ENCODE measurements around the gene PDE7B. TPM values are rescaled to one million over a fixed set of nuclear protein-coding genes. Genes with fewer than 3 reads are reported as not detected.

The PDE7B gene
- total and polyA plus RNA-seq, 2 donors (not counting 1 experiment from before 2014, with no cell fraction given): 7.9 to 21.5 TPM

DNA sequence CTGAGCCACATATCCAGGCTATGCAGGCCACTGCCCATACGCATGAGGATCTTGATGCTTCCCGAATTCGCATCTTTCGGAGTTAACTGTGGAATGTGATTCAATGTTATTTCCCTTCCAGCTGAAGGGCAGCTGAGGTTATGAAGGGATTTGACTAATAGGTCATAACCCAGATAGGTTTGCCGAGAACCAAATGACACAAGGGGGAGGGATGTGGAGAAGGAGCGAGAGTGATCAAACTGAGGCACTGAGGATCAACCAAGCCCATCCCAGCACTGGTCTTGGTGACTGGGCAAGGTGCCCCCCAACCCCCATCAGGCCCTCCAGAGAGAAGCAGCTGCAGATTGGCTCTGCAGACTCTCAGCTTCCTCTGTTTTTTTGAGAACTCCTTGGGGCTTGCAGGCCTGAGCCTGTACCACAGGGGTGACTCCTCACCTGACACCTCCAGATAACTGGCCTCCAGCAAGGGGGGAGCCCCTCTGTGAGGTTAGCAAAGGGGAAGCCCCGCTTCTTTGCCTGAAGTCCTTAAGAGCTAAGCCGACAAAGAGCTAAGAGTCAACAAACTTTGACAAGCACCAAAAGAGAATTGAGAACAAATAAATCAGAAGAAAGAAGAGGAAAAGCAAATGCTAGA is 185.9 kb downstream of the PDE7B start:
- TF ChIP-seq EZH2 (IDR thresholded peaks at IDR 0.05; ENCODE audit: low read length, missing control alignments) (no peak), CTCF (conservative IDR thresholded peaks at IDR 0.05 in 1 of 2, IDR thresholded peaks at IDR 0.05 in 1 of 2; ENCODE audit: low read depth in 1 of 2, low read length in 2 of 2) (no peak)
- Histone ChIP-seq H3K79me2 (ENCODE audit: control insufficient read depth, insufficient read depth, low read length) (peaks cover 35% of the 10 kb centered on the region), H3K9me3 (ENCODE audit: control insufficient read depth, insufficient read depth, low read depth, low read length) (no peaks in the 10 kb centered on the region), H2AFZ (ENCODE audit: low read length) (peak overlapping the region; percentile 73), H3K4me2 (ENCODE audit: extremely low read depth, insufficient read depth, low read length) (peak overlapping the region; percentile 97), H3K4me1 (ENCODE audit: control insufficient read depth, extremely low read depth, insufficient read depth, low read length) (peaks cover 10% of the 10 kb centered on the region), H3K27me3 (ENCODE audit: control insufficient read depth, insufficient read depth, low read length) (no peaks in the 10 kb centered on the region), H3K36me3 (ENCODE audit: control insufficient read depth, insufficient read depth, low read length) (no peaks in the 10 kb centered on the region), H4K20me1 (ENCODE audit: control insufficient read depth, extremely low read depth, insufficient read depth, low read length) (no peaks in the 10 kb centered on the region), H3K9ac (ENCODE audit: insufficient read depth, low read length) (peak overlapping the region; percentile 81), H3K4me3 (replicated peaks in 1 of 4; ENCODE audit: control extremely low read depth in 1 of 4, insufficient read depth in 1 of 4, low read depth in 3 of 4, low read length in 4 of 4) (peak overlapping the region; percentile 57 to 77 (median 72)), H3K27ac (ENCODE audit: insufficient read depth, low read length) (peak overlapping the region; percentile 93)
- peak in 1 of 2 donors; percentile 35 for DNase-seq (ENCODE audit: low read depth in 2 of 2)

GRCh38 chr6:136037876-136038460 is 186.5 kb downstream of the PDE7B start:
- H2AFZ ChIP-seq (ENCODE audit: low read length): peak overlapping the region; percentile 73
- TF ChIP-seq EZH2 (IDR thresholded peaks at IDR 0.05; ENCODE audit: low read length, missing control alignments) (no peak), CTCF (conservative IDR thresholded peaks at IDR 0.05 in 1 of 2, IDR thresholded peaks at IDR 0.05 in 1 of 2; ENCODE audit: low read depth in 1 of 2, low read length in 2 of 2) (peak; percentile 42 to 48)
- H4K20me1 ChIP-seq (ENCODE audit: control insufficient read depth, extremely low read depth, insufficient read depth, low read length): no peaks in the 10 kb centered on the region
- H3K4me3 ChIP-seq (replicated peaks in 1 of 4; ENCODE audit: control extremely low read depth in 1 of 4, insufficient read depth in 1 of 4, low read depth in 3 of 4, low read length in 4 of 4): peak overlapping the region; percentile 57 to 77 (median 72)
- H3K79me2 ChIP-seq (ENCODE audit: control insufficient read depth, insufficient read depth, low read length): peaks cover 38% of the 10 kb centered on the region
- peaks cover 10% of the 10 kb centered on the region for H3K4me1 ChIP-seq (ENCODE audit: control insufficient read depth, extremely low read depth, insufficient read depth, low read length)
- DNase-seq (ENCODE audit: low read depth in 2 of 2): peak; percentile 65 to 81
- H3K9me3 ChIP-seq (ENCODE audit: control insufficient read depth, insufficient read depth, low read depth, low read length): no peaks in the 10 kb centered on the region
- H3K27ac ChIP-seq (ENCODE audit: insufficient read depth, low read length): peak overlapping the region; percentile 93
- no peaks in the 10 kb centered on the region for H3K36me3 ChIP-seq (ENCODE audit: control insufficient read depth, insufficient read depth, low read length)
- H3K9ac ChIP-seq (ENCODE audit: insufficient read depth, low read length): peak overlapping the region; percentile 81
- peak overlapping the region; percentile 97 for H3K4me2 ChIP-seq (ENCODE audit: extremely low read depth, insufficient read depth, low read length)
- H3K27me3 ChIP-seq (ENCODE audit: control insufficient read depth, insufficient read depth, low read length): no peaks in the 10 kb centered on the region

DNA sequence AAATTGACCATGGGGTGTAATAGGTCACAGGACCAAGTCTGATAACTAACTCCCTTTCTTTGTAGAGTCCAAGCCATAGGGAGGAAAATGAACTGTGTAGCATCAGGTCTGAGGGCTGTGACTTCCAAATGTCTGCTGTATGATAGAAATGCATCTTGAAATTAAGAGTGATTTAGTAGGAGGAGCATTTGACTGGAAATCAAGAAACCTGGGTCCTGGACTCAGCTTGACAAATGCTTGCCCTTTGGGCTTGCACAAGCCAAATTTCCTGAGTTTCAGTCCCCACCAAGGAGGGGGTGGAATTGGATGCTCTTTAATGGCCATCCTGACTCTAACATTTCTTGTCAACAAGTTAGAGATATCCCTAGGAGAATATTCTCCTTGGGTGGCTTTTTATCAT is 187.0 kb downstream of the PDE7B start:
- no peak for DNase-seq (ENCODE audit: low read depth in 2 of 2)
- peak overlapping the region; percentile 73 for H2AFZ ChIP-seq (ENCODE audit: low read length)
- no peaks in the 10 kb centered on the region for H3K27me3 ChIP-seq (ENCODE audit: control insufficient read depth, insufficient read depth, low read length)
- no peak for TF ChIP-seq CTCF (conservative IDR thresholded peaks at IDR 0.05 in 1 of 2, IDR thresholded peaks at IDR 0.05 in 1 of 2; ENCODE audit: low read depth in 1 of 2, low read length in 2 of 2)
- TF ChIP-seq EZH2 (IDR thresholded peaks at IDR 0.05; ENCODE audit: low read length, missing control alignments): no peak
- H3K4me1 ChIP-seq (ENCODE audit: control insufficient read depth, extremely low read depth, insufficient read depth, low read length): peaks cover 10% of the 10 kb centered on the region
- peak overlapping the region; percentile 97 for H3K4me2 ChIP-seq (ENCODE audit: extremely low read depth, insufficient read depth, low read length)
- peak overlapping the region; percentile 93 for H3K27ac ChIP-seq (ENCODE audit: insufficient read depth, low read length)
- no peaks in the 10 kb centered on the region for H4K20me1 ChIP-seq (ENCODE audit: control insufficient read depth, extremely low read depth, insufficient read depth, low read length)
- H3K36me3 ChIP-seq (ENCODE audit: control insufficient read depth, insufficient read depth, low read length): no peaks in the 10 kb centered on the region
- H3K4me3 ChIP-seq (replicated peaks in 1 of 4; ENCODE audit: control extremely low read depth in 1 of 4, insufficient read depth in 1 of 4, low read depth in 3 of 4, low read length in 4 of 4): peak overlapping the region; percentile 57 to 77 (median 72)
- H3K9me3 ChIP-seq (ENCODE audit: control insufficient read depth, insufficient read depth, low read depth, low read length): no peaks in the 10 kb centered on the region
- peaks cover 40% of the 10 kb centered on the region for H3K79me2 ChIP-seq (ENCODE audit: control insufficient read depth, insufficient read depth, low read length)
- H3K9ac ChIP-seq (ENCODE audit: insufficient read depth, low read length): peak overlapping the region; percentile 81

All from fibroblast of lung (primary cell).